GM12892 (cell line): ENCODE data around the gene OR2T5.
A peak's percentile ranks its signal among the peaks of the same experiment; 100 is the strongest.
"Not testable (repeated sequence)": the region's sequence is repeated elsewhere in the genome, so short reads cannot be mapped to it uniquely, and the experiment has no call there.

Source experiments
- POLR2A ChIP-seq: IDR thresholded peaks from 2 replicates; pipeline ENCODE4 v1.6.1; 2011; ENCODE audit warnings: low read depth, low read length, control low read depth
- POLR2AphosphoS5 ChIP-seq: IDR thresholded peaks from 2 replicates; pipeline ENCODE4 v1.6.1; 2011; ENCODE audit warnings: low read depth, low read length, control low read depth

- not testable (repeated sequence) for TF ChIP-seq POLR2AphosphoS5
- peak; percentile 49; the same call in 1 of the 2 replicates for TF ChIP-seq POLR2A
Measured at GRCh38 chr1:248481686-248482579, 6.5 kb upstream of the OR2T5 start.
